Effector CD8-positive, alpha-beta T cell (primary cell): ENCODE data around the gene ZNF587.
"Not testable (repeated sequence)": the region's sequence is repeated elsewhere in the genome, so short reads cannot be mapped to it uniquely, and the experiment has no call there.

Source experiments
- DNase-seq: peaks from one replicate; lab custom pipeline; 2025; lab: John Stamatoyannopoulos, UW
- total RNA-seq, 4 experiments: gene quantifications; one replicate each; lab custom pipeline; 2026; lab: John Stamatoyannopoulos, UW

Gene ZNF587
- total RNA-seq = 36.0 to 77.2 (median 51.3) reads per million in 4 experiments

DNA sequence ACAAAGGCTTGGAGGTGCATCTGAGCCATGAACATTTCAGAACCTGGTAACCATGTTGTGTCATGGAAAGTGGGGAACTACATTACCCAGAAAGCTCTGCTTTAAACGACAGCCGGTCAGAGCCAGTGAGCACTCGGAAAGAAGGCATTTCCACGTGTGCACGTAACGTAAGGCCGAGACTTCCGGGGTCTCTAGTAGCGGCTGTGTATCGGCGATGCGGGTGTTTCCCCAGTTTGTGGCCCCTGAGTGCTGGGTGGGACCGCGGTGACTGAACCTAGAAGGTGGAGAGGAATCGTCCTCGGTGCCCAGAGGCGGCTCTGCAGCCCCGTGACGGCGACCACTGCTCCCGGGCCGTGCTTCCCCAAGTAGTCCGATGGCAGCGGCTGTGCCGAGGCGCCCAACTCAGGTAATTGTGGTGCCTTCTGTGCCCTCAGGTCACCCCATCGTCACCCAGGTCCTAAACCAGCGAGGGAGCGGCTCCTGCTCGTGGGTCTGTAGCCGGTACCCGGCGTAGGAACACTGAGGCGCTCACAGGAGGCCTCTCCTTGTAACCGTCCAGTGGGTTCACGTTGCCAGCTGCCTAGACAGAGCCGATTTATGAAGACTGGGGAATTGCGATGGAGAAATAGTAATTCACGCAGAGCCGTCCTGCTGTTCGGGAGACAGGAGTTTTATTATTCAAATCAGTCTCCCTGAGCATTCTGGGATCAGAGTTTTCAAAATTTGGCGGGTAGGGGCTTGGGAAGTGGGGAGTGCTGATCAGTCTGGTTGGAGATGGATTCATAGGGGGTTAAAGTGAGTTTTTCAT lies at the start of gene ZNF587:
ZNF587 (plus strand) TSS at position 194 of the 808 bp plus-strand sequence; CDS start at position 374, 180 bp downstream.
- peak; percentile 77 for DNase-seq

DNA sequence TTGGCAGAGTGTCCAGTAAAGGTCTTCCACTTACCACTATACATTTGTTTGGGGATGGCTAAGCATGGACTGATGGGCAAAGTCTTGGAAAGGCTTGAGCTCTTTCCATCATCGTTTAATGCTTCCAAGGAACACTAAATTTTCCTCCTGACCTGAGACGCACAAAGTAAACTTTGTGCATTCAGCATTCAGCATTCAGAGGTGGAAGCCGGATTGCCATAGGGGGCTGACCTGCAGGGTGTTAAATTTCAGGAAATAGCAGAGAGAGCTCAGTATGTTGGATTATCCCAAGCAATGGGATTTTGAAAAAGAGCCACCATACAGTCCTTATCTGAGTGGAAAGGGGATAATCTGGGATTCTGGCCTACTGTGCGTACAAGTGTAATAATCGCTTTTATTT lies 49.0 kb upstream of the ZNF587 start:
- no peak for DNase-seq

DNA sequence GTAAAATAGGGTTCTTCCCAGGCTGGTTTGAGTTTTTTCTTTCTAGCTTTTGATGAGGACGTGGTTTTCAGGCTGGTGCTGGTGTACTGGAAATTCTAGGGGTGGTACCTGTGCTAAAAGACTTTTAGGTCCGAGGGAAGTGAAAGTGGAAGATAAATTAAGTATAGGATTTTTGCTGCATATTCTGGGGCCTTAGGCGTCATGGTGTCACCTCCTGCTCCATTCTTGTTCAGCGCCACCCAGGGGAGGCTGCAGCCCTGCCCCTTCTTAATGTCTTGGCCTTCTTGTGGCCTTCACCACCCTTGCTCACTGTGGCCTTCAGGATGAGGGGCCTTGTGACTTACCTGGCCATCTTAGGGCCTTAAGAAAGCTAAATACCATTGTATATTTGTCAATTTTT lies 47.4 kb upstream of the ZNF587 start:
- DNase-seq = no peak

- no peak for DNase-seq
These were observed 46.4 kb upstream of the ZNF587 start for GRCh38 chr19:57803265-57803593.

DNA sequence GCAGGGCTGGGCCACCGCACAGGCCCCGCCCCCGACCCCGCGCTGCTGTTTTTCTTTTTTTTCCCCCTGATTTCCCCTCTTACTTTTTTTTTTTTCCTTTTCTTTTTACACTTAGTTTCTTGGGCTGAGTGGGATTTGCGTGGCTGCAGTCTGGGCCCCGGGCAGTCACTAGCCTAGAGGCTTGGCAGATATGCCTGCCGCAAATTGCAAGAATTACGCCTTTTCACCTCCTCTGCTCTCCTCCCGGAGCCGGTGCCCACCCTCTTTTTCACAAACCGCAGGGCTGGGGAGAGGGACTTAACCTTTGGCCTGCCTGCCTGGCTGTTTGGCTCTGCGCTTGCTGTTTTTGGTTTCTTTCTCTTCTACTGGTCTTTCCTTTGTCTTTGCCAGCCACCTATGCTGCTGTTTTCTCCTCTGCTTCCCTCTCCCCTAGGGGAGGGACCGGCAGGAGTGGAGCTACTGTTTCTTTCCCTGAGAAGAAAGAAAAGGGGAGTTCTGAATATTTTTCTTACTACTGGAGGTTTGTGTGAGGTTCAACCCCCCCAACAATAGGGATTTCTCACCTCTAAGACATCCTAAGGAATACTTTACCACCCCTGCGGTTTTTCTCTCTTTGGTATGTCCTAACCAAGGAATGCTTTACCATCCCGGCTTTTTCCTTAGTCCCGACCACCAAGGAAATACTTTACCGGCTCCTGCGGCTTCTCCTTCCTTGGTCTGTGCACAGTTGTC lies 45.9 kb upstream of the ZNF587 start:
- DNase-seq = no peak

DNA sequence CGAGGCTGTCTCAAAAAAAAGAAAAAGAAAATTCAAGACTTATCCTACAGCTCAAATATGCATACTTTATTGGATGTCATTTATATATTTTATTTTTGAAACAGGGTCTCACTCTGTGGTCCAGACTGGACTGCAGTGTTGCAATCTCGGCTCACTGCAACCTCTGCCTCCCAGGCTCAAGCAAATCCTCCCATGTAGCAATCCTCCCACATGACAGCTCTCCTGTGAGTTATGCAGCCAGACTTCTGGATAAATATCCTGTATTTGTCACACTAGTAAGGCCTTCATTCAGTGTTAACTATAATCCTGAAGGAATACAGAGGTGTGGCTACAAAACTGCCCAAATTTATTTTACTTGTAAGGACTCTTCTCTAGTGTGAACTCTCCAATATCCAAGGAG lies 42.1 kb upstream of the ZNF587 start:
- no peak for DNase-seq

GRCh38 chr19:57810410-57811295 lies 39.0 kb upstream of the ZNF587 start:
- DNase-seq = not testable (repeated sequence)

DNA sequence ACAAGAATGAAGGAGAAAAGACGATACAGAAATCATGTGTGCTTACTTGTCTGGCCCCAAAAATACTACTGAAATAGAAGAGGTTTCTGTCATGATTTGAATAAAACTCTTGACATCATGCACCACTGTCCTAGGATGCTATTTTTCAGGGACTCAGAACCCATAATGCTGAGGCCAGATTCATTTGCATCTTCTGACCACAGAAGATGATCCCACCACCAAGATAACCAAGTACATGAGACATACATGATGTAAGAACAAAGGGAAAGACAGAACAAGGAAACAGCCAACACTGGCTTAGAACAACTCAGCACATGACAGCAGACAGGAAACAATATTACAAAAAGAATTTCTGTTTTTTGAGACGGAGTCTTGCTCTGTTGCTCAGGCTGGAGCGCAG lies 37.4 kb upstream of the ZNF587 start:
- no peak for DNase-seq

DNA sequence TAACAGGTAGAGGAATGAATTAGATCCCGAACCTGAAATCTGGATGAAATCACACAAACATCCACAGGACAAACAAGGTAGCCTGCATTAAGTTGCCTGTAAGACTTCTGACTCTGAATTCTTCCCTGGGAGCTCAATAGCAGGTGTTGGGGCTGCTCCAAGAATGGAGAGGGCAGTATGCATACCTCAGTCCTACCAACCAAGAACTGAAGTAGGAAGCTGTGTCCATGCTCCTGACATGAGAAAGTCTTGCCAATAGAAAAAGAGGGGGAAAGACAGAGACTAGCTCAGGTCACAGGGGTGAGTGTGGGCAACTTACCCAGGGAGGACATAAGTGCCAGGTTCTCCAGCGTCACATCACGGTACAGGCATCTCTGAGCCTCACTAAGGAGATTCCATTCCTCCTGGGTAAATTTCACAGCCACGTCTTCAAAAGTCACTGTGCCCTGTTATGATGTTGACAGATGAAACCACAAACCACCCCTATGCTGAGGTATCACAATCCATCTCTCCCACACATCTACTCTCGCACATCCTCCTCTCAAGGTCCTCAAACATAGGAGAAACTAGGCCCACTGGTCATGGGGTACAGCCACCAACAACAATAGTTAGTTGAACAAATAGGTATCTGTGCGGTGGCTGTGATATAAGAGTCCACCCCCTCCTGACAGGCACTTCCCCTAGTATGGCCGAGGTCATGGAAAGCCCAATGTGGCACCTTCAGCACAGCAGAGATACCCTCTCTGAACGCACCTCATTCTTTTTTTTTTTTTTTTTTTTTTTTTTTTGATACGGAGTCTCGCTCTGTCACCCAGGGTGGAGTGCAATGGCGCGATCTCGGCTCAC lies 36.5 kb upstream of the ZNF587 start:
- not testable (repeated sequence) for DNase-seq

DNA sequence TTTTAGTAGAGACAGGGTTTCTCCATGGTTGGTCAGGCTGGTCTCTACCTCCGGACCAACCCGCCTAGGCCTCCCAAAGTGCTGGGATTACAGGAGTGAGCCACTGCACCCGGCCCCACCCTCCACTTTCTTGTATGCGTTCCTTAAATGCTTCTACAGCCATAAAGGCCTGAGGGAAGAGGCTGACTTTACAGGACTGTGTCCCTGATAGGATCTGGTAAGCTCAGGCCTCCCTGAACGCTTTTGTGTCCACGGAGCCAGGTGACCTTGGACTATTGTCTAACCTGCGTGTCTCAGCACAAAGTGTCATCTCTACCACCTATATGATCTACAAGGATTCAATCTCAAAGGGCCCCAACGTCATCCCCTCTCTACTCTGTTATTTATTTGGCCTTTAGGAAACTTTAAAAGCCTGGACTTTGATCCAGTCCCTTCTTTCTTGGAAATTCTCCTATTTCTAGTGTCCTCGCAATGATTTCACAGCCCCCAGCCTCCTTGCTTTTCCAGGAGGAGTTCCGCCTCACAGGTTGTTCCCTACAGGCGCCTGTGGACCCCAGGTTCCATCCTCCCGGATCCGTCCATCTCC lies 35.6 kb upstream of the ZNF587 start:
- no peak for DNase-seq

DNA sequence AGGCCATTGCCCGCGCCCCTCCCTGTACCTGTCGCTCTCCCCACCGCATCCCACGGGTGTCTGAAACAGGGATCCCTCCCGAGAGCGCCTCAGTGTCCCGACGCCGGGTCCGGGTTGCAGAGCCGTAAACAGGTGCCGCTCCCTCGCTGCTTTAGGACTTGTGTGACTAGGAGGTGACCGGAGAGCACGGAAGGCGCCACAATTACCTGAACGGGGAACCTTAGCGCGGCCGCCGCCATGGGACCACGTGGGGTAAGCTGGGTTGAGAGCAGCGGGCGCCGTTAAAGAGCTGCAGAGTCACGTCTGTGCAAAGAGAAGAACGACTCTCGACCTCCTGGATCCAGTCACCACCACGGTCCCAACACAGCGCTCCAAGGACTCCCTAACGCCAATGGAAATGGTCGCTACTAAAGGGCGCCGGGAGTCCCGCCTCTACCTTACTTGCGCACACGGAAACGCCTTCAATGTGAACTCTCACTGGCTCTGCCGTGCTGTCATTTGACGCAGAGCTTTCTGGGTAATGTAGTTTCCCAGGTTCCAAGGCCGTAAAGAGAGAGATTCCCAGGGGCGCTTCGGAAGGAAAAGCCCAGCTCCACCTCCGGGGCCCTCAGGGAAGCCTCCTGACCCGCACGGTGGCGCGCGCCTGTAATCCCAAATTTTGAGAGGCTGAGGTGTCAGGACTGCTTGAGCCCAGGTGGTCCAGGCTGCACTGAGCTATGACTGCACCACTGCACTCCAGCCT lies 35.0 kb upstream of the ZNF587 start, which contains the start of gene ZNF552:
ZNF552 (minus strand) TSS at position 409 of the 742 bp plus-strand sequence; CDS start at position 239, 170 bp downstream.
- peak; percentile 69 for DNase-seq

- no peak for DNase-seq
These were observed 34.2 kb upstream of the ZNF587 start for GRCh38 chr19:57815247-57816075.

DNA sequence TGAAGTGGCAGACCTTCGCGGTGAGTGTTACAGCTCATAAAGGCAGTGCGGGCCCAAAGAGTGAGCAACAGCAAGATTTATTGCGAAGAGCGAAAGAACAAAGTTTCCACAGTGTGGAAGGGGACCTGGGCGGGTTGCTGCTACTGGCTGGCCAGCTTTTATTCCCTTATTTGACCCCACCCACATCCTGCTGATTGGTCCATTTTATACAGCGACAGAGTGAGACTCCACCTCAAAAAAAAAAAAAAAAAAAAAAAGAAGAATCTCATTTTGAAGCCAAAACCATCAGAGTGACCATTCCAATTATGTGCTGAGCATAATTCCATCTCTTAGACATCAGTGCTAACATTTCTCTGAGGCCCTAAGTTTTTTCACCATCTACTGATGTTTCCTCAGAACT lies 33.0 kb upstream of the ZNF587 start:
- no peak for DNase-seq

- DNase-seq = no peak
These were observed 31.7 kb upstream of the ZNF587 start for GRCh38 chr19:57817976-57818375.

DNA sequence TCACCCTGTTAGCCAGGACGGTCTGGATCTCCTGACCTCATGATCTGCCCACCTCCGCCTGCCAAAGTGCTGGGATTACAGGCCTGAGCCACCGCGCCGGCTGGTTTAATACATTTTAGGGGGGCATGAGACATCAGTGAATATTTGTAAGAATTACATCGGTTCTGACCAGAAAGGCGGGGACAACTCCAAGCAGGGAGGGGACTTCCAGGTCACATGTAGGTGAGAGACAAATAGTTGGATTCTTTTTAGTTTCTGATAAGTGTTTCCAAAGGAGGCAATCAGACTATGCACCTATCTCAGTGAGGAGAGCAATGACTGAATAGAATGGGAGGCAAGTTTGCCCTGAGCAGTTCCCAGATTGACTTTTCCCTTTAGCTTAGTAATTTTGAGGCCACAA lies 31.3 kb upstream of the ZNF587 start:
- DNase-seq = no peak

GRCh38 chr19:57819475-57820148 lies 30.0 kb upstream of the ZNF587 start:
- DNase-seq = peak; percentile 71

- DNase-seq = no peak
These were observed 29.1 kb upstream of the ZNF587 start for GRCh38 chr19:57820599-57820998.

GRCh38 chr19:57821095-57821494 lies 28.6 kb upstream of the ZNF587 start:
- not testable (repeated sequence) for DNase-seq

DNA sequence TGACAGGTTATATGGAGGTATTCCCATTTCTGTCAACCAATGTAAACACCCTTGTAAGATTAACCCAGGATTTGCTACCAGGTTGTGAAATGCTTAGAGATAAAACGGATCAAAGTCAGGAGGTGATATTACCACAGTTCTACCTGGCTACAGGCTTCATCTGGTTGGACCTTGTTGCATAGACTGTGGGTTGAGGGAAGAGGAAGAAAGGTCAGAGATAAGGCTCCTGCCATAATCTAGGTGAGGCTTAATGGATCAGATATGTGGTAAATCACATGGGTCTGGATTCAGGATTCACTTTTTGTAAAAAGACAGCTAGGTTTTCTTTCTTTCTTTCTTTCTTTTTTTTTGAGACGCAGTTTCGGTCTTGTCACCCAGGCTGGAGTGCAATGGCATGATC lies 28.2 kb upstream of the ZNF587 start:
- not testable (repeated sequence) for DNase-seq
